IPS-20b (cell line): ENCODE data around the gene DGKE.

ENCODE experiments used
- H3K27ac ChIP-seq: one replicate; pipeline ENCODE4 v1.5.1; 2013; ENCODE audit warnings: low read length
- H3K27me3 ChIP-seq: 2 replicates; pipeline ENCODE4 v1.6.1; 2013; ENCODE audit warnings: mild to moderate bottlenecking, low read length, inconsistent platforms; ENCODE audit not compliant: insufficient read depth
- H3K36me3 ChIP-seq: 2 replicates; pipeline ENCODE4 v1.6.1; 2013; ENCODE audit warnings: low read depth, mild to moderate bottlenecking, inconsistent platforms, low read length, moderate library complexity; ENCODE audit not compliant: insufficient read depth
- H3K4me1 ChIP-seq: 2 replicates; pipeline ENCODE4 v1.6.1; 2013; ENCODE audit warnings: mild to moderate bottlenecking, control low read depth, inconsistent platforms, low read length, moderate library complexity; ENCODE audit not compliant: insufficient read depth
- H3K4me3 ChIP-seq: 2 replicates; pipeline ENCODE4 v1.5.1; 2013; ENCODE audit warnings: mild to moderate bottlenecking, low read length, inconsistent platforms
- H3K9ac ChIP-seq: 2 replicates; pipeline ENCODE4 v1.6.1; 2013; ENCODE audit warnings: low read depth, mild to moderate bottlenecking, inconsistent platforms, low read length, moderate library complexity
- H3K9me3 ChIP-seq: 2 replicates; pipeline ENCODE4 v1.6.1; 2013; ENCODE audit warnings: mild to moderate bottlenecking, low read depth, low read length, inconsistent platforms; ENCODE audit not compliant: insufficient read depth

Gene DGKE

GRCh38 chr17:56863974-56864373 lies 30.0 kb downstream of the DGKE start:
- Histone ChIP-seq H3K9me3 (no peaks in the 10 kb centered on the region), H3K36me3 (peaks cover 27% of the 10 kb centered on the region; the same call in 1 of the 2 replicates), H3K4me3 (no peak overlapping the region), H3K27ac (no peak overlapping the region), H3K4me1 (peaks cover 8% of the 10 kb centered on the region; the same call in 1 of the 2 replicates), H3K27me3 (no peaks in the 10 kb centered on the region), H3K9ac (no peak overlapping the region)

GRCh38 chr17:56866076-56866475 lies 32.1 kb downstream of the DGKE start:
- Histone ChIP-seq H3K4me3 (no peak overlapping the region), H3K27ac (no peak overlapping the region), H3K4me1 (peaks cover 1% of the 10 kb centered on the region; the same call in 1 of the 2 replicates), H3K9ac (no peak overlapping the region), H3K36me3 (peaks cover 27% of the 10 kb centered on the region; the same call in 1 of the 2 replicates), H3K27me3 (no peaks in the 10 kb centered on the region), H3K9me3 (no peaks in the 10 kb centered on the region)

- no peak overlapping the region for H3K4me3 ChIP-seq
- H3K36me3 ChIP-seq = peaks cover 25% of the 10 kb centered on the region; the same call in 1 of the 2 replicates
- no peak overlapping the region for H3K27ac ChIP-seq
- H3K9ac ChIP-seq = no peak overlapping the region
- no peaks in the 10 kb centered on the region for H3K27me3 ChIP-seq
- H3K9me3 ChIP-seq = no peaks in the 10 kb centered on the region
- no peaks in the 10 kb centered on the region for H3K4me1 ChIP-seq
Measured at GRCh38 chr17:56866496-56866895, 32.5 kb downstream of the DGKE start.

DNA sequence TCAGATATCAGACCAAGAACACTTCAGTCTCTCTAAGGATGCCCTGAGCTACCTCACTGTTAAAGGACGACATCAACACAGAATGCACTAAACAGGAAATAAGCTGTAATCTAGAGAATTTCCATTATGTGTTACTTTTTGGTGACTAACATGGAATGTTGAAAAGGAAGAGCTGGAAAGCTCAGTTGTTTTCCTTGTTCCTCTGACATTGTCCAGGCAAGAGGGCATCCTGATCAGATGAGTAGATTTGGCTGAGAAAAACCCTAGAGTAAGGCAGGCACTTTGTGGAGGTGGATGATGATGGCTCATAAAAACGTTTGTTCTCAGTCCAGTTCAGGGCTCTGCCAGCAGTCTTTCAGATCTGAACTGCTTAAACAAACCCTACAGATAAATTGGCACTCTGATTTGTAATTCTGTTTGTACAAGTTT lies 34.0 kb downstream of the DGKE start:
- Histone ChIP-seq H3K36me3 (peaks cover 11% of the 10 kb centered on the region; the same call in 1 of the 2 replicates), H3K4me3 (no peak overlapping the region), H3K27me3 (no peaks in the 10 kb centered on the region), H3K27ac (no peak overlapping the region), H3K4me1 (no peaks in the 10 kb centered on the region), H3K9me3 (no peaks in the 10 kb centered on the region), H3K9ac (no peak overlapping the region)

DNA sequence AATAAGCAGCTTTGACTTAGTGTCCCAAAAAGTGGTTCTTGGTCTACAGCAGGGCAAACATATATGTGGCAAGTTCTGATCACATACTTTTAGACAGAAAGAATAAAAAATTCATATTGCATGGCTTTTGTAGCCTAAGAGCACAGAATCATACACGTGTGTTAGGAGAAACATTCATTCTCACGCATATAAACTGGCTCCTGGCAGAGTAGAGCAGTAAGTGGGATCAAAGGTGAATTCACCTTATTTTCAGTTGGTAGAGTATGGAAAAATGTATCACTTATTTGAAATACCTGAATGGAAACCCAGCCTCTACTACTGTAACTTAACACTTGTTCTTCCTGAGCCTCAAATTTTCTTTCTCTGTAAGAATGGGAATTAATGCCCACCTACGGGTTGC lies 34.8 kb downstream of the DGKE start:
- H3K36me3 ChIP-seq = 0 out of 2 replicates have a peak, but pooled peaks cover 7% of the 10 kb centered on the region
- no peaks in the 10 kb centered on the region for H3K27me3 ChIP-seq
- no peaks in the 10 kb centered on the region for H3K9me3 ChIP-seq
- H3K9ac ChIP-seq = no peak overlapping the region
- H3K27ac ChIP-seq = no peak overlapping the region
- no peaks in the 10 kb centered on the region for H3K4me1 ChIP-seq
- H3K4me3 ChIP-seq = no peak overlapping the region

DNA sequence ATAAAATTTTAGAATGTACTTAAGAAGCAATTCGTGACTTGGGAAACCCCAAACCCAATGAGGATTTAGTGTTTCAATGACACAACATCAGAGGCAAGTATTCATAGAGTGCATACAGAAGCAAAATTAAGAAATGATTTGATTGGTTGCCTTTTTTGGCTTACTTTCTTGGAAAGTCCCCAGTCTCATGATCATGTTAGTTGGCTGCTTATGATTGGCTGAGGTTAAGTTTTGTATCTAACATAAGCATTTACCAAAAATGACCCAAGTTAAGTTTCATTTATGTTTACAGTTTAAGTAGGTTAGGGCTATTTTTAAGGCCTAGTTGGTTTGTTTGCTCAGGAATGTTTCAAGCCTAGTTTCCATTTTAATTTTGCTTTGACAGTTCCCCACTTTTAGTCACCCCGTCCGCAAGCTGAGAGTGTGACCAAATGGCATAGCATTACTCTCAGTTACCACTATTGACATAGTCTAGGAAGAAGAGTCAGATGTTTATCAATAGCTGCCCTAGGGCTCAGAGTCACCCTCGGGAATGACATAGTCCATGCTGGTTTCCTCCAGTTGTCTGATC lies 36.2 kb downstream of the DGKE start:
- Histone ChIP-seq H3K9me3 (no peaks in the 10 kb centered on the region), H3K27me3 (no peaks in the 10 kb centered on the region), H3K27ac (no peak overlapping the region), H3K9ac (no peak overlapping the region), H3K4me3 (no peak overlapping the region), H3K36me3 (no peaks in the 10 kb centered on the region), H3K4me1 (no peaks in the 10 kb centered on the region)

GRCh38 chr17:56876766-56877179 lies 42.8 kb downstream of the DGKE start:
- no peak overlapping the region for H3K4me3 ChIP-seq
- no peak overlapping the region for H3K27ac ChIP-seq
- no peaks in the 10 kb centered on the region for H3K36me3 ChIP-seq
- no peak overlapping the region for H3K9ac ChIP-seq
- H3K4me1 ChIP-seq = no peaks in the 10 kb centered on the region
- H3K9me3 ChIP-seq = no peaks in the 10 kb centered on the region
- H3K27me3 ChIP-seq = no peaks in the 10 kb centered on the region

DNA sequence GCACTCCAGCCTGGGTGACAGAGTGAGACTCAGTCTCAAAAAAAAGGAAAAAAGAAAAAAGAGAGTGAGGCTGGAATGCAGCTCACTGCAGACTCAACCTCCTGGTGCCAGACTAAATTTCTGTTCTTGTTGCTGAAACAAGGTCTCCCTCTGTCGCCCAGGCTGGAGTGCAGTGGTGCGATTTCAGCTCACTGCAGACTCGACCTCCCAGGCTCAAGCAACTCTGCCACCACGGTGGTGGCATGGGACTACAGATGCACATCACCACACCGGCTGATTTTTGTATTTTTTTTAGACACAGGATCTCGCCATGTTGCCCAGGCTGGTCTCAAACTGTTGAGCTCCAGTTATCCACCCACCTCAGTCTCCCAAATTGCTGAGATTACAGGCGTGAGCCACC lies 45.3 kb downstream of the DGKE start:
- Histone ChIP-seq H3K27me3 (no peaks in the 10 kb centered on the region), H3K4me3 (no peak overlapping the region), H3K27ac (no peak overlapping the region), H3K4me1 (no peaks in the 10 kb centered on the region), H3K9me3 (no peaks in the 10 kb centered on the region), H3K9ac (no peak overlapping the region), H3K36me3 (no peaks in the 10 kb centered on the region)

- Histone ChIP-seq H3K9ac (no peak overlapping the region), H3K4me3 (no peak overlapping the region), H3K36me3 (no peaks in the 10 kb centered on the region), H3K27ac (no peak overlapping the region), H3K27me3 (no peaks in the 10 kb centered on the region), H3K4me1 (no peaks in the 10 kb centered on the region), H3K9me3 (no peaks in the 10 kb centered on the region)
Measured at GRCh38 chr17:56880133-56880532, 46.2 kb downstream of the DGKE start.

GRCh38 chr17:56880571-56880970 lies 46.6 kb downstream of the DGKE start:
- H3K36me3 ChIP-seq = no peaks in the 10 kb centered on the region
- H3K4me3 ChIP-seq = no peak overlapping the region

GRCh38 chr17:56881685-56882295 lies 47.8 kb downstream of the DGKE start:
- Histone ChIP-seq H3K27me3 (no peaks in the 10 kb centered on the region), H3K4me3 (no peak overlapping the region), H3K9me3 (peaks cover 1% of the 10 kb centered on the region; the same call in 1 of the 2 replicates), H3K27ac (no peak overlapping the region), H3K9ac (no peak overlapping the region), H3K36me3 (peaks cover under 1% of the 10 kb centered on the region; the same call in 1 of the 2 replicates), H3K4me1 (no peaks in the 10 kb centered on the region)

More at GRCh38 chr17:56880571-56880970, 46.6 kb downstream of the DGKE start:
- Histone ChIP-seq H3K9ac (no peak overlapping the region), H3K9me3 (no peaks in the 10 kb centered on the region), H3K27ac (no peak overlapping the region), H3K27me3 (no peaks in the 10 kb centered on the region), H3K4me1 (no peaks in the 10 kb centered on the region)

GRCh38 chr17:56883616-56884015 lies 49.7 kb downstream of the DGKE start:
- H3K9ac ChIP-seq = no peak overlapping the region
- H3K27me3 ChIP-seq = no peaks in the 10 kb centered on the region
- H3K4me1 ChIP-seq = no peaks in the 10 kb centered on the region
- peaks cover 15% of the 10 kb centered on the region; the same call in 1 of the 2 replicates for H3K36me3 ChIP-seq
- no peak overlapping the region for H3K27ac ChIP-seq
- no peak overlapping the region for H3K4me3 ChIP-seq
- peaks cover 16% of the 10 kb centered on the region for H3K9me3 ChIP-seq
